AG08396 (cell line): ENCODE results near the gene SPEF2.
A peak's percentile ranks its signal among the peaks of the same experiment; 100 is the strongest.

Experiments used
- DNase-seq: peaks from one replicate; pipeline ENCODE4 v3.0.0; 2012; ENCODE audit warnings: low spot score, mixed read lengths

Gene SPEF2, protein sequence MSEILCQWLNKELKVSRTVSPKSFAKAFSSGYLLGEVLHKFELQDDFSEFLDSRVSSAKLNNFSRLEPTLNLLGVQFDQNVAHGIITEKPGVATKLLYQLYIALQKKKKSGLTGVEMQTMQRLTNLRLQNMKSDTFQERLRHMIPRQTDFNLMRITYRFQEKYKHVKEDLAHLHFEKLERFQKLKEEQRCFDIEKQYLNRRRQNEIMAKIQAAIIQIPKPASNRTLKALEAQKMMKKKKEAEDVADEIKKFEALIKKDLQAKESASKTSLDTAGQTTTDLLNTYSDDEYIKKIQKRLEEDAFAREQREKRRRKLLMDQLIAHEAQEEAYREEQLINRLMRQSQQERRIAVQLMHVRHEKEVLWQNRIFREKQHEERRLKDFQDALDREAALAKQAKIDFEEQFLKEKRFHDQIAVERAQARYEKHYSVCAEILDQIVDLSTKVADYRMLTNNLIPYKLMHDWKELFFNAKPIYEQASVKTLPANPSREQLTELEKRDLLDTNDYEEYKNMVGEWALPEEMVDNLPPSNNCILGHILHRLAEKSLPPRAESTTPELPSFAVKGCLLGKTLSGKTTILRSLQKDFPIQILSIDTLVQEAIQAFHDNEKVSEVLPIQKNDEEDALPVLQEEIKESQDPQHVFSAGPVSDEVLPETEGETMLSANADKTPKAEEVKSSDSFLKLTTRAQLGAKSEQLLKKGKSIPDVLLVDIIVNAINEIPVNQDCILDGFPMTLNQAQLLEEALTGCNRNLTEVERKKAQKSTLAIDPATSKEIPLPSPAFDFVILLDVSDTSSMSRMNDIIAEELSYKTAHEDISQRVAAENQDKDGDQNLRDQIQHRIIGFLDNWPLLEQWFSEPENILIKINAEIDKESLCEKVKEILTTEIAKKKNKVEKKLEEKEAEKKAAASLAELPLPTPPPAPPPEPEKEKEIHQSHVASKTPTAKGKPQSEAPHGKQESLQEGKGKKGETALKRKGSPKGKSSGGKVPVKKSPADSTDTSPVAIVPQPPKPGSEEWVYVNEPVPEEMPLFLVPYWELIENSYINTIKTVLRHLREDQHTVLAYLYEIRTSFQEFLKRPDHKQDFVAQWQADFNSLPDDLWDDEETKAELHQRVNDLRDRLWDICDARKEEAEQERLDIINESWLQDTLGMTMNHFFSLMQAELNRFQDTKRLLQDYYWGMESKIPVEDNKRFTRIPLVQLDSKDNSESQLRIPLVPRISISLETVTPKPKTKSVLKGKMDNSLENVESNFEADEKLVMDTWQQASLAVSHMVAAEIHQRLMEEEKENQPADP (N-terminal part only)

DNA sequence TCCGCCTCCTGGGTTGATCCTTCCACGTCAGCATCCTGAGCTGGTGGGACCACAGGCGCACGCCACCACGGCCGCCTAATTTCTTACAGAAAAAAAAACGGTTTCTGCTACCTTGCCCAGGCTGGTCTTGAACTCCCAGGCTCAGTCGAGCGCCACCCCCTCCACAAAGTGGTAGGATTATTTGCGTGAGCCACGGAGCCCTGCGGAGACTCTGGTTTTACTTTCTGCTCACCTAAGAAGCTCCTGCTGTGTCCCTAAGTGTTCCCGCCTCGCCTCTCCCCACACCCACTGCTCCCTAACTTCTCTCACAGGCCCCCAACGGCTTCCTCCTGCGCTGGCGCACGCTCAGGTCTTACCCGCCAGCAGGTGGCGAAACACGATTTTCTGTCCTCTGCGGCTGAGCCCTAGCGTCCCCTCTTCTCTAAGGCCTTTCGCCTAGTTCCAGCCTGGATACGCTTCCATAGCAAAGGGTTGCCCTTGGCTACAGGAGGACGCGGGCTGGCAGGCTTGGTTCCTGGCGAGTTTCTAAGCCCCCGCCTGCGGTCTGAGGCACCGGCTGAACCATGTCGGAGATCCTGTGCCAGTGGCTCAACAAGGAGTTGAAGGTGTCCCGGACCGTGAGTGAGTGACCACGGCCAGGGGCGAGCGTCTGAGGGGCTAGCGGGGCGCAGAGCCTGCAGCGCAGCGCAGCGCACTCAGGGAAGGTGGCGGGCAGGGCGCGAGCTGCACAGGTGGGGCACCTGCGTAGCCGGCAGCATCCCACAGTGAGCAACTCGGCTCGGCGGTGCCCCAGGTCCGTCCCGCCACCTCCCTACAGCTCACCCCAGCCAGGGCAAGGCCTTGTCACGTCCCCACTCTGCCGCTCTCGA lies at the start of gene SPEF2:
TSS of gene SPEF2 (plus strand) at position 429 of the 869 bp plus-strand sequence. CDS start at position 564, 135 bp downstream.
- peak; percentile 90 for DNase-seq

DNA sequence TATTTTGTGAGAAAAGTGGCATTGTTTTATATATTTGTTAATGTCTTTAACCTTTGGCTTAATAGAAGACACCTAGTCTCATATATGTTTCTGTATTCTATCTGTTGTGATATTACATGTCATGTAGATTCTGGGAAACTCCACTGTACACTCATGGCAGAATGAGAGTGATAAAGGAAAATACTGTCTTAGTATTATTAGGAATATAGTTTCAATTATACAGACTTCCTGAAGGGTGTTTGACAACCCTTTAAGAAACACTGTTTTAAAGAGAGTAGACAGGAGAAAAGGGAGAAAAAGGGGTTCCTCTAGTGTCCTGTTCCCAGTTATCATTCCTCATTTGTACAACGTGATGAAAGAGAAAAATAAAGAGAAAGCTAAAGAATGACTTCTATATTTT lies 42.1 kb upstream of the SPEF2 start:
- DNase-seq: no peak

DNA sequence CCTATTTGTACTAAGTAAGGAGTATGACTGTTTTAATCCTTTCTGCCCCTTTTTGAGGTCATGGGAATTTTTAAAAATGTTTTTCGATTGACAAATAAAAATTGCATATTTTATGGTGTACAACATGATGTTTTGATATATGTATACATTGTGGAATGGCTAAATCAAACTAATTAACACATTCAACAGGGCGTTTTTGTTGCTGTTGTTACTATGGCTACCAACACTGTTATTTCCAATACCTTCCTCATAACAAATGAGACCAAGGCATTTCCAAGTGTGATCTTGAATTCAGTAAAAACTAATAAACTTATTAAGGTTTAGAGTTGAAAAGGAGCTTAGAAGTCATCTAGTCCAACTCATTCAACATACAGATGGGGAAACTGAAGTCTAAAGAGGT lies 30.2 kb upstream of the SPEF2 start:
- DNase-seq: no peak

DNA sequence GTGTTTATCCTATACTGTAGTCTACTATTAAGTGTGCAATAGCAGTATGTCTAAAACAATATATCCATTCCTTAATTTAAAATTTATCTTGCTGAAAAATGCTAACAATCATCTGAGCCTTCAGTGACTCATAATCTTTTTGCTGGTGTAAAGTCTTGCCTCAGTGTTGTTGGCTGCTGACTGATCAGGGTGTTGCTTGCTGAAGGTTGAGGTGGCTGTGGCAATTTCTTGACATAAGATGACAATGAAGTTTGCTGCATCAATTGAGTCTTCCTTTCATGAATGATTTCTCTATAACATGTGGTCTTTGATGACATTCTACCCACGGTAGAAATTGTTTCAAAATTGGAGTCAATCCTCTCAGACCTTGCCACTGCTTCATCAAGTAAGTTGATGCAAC lies 24.3 kb upstream of the SPEF2 start:
- DNase-seq: no peak

DNA sequence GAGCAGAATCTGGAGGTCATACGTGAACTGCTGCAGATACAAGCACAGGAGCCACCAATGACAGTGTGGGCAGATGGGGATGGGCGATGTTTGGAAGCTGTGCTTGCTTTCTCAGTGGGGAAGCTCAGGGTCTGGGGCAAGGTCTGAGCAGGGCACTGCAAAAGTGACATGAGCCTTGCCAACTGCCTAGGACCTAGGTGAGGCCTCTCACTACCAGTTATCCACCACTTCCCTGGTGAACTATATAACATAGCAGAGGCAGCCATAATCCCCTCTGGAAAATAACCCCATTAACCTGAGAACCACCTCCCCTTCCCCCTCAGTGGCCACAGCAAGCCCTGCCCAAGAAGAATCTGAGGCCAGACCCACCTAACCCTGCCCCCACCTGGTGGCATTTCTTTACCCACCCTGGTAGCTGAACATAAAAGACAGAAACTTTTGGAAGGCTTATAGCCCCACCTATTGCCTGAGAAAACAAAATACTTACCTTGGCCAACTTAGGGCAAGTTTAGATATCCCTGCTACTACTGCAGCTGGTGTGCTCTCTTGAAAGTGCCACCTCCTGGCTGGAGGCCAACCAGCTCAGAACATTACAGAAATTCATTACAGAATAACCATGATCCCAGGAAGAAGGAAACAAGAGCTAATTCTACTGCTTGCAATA lies 18.8 kb upstream of the SPEF2 start:
- DNase-seq: no peak

DNA sequence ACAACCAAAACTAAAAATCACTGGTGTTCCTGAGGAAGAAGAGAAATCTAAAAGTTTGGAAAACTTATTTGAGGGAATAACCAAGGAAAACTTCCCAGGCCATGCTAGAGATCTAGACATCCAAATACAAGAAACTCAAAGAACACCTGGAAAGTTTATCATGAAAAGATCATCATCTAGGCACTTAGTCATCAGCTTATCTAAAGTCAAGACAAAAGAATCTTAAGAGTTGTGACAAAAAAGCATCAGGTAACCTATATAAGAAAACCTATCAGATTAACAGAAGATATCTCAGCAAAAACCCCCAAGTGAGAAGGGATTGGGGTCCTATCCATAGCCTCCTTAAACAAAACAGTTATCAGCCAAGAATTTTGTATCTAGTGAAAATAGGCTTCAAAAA lies 17.1 kb upstream of the SPEF2 start:
- no peak for DNase-seq

DNA sequence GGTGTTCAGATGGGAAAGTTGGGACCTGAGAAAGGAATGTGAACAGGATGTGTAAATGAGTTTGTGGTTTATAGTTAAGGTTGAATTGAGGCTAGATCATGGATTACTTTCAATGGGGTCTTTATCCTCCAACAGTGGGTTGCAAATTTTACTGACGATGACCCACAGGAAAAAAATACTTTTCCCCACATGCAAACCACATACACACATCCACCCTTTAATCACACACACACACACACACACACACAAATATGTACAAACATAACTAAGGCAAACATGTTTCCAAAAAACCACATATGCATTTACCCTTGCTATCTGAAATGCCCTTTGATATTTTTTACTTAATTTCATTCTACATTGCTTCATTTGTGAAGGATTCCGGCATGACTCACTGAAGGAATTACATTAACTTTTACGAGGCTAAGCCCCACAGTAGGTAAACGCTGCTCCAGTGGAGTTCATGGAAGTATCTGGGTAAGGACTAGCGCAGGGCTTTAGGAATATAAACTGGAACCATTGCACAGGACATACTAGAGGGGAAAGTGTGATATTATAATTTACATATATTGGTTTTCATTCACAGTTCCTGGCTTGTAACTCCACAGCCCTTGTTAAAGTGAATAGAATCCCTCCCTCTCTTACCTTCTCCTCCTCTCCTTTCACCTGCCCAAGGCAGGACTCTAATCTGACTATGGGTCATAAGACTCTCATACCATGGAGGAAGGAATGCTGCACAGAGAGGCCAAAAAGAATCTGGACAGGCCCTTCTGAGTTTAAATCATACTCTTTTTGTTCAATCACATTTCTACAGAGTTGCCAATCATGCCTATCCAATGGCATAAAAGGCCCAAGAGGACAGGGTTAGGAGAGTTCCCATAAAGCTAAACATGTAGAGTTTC lies 8.5 kb upstream of the SPEF2 start:
- DNase-seq: no peak

DNA sequence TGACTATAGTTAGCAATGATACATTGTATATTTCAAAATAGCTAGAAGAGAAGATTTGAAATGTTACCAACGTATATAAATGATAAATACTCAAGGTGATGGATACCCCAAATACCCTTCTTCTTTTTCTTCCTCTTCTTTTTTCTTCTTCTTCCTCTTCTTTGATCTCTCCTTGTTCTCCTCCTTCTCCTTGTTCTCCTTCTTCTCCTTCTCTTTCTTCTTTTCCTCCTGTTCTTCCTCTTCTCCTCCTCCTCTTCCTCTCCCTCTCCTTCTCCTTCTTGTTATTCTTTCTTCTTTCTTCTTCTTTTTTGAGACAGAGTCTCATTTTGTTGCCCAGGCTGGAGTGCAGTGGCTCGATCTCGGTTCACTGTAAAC lies 616 bp upstream of the SPEF2 start:
- no peak for DNase-seq

DNA sequence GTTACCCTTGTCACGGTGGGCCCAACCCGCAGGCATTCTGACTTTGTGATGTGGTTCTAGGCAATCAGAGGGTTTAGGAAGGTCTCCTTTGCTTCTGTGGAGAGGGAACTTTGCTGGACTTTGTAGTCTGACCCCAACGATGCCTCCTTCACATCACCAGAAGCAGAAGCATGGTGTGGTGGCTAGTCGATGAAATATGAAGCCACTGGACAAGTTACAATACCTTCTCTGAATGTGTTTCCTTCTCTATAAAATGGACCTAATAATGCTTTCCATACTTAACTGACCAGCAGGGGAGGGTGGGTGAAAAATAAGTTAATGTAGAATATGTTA lies 607 bp downstream of the SPEF2 start:
- no peak for DNase-seq

DNA sequence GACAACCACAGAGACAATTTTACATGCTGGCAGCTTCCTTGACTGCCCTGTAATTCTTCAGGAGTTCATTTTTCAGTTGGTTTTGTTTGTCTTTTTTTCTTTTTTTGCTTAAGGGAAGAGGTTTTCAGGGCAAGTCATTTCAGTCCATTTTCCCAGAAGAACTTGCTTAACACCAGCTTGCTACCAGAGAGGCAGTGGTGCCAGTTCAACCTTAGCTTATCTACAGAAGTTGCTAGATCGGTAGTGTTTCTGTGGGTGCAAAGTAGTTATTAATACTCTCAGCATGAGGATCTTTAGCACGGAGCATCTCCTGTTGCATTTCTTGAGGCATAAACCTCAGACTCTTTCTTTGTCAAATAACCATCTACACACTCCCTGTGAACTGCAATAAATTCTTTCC lies 1.1 kb downstream of the SPEF2 start:
- DNase-seq: no peak

DNA sequence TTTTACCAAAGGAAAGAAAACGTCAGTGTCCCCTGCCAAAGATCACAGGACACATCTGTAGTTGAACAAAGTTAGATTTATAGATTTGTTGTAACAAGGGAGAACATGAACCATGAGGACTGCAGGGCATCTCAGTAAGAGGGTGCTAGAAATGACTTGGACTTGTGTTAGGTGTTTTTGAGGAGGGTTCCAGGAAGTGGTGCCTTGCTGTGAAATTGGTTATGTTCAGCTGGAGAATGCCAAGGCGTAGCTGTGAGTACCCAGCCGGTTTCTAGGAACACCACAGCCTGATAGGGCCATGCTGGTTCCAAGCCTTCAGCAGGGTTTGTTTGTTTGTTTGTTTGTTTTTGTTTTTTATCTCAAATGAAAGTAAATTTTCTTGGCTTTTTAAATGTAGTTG lies 5.3 kb downstream of the SPEF2 start:
- DNase-seq: no peak

DNA sequence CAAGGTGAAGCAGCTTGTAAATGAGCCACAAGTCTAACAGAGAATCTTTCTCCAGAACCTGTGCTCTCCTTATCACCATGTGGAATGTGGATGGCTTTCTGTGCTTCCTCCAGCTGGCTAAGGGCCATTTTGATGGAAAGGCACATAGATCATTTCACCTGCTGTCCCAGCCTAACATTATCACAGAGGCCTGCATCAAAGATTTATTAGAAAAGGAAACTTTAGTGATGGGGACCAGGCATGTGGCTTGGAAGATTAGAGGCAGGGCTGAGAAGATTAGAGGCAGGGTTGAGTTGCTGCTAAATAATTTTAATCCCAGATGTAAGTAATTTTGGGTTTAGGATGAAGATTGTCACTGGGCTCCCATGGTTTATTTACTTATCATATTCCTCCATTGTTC lies 6.3 kb downstream of the SPEF2 start:
- no peak for DNase-seq

DNA sequence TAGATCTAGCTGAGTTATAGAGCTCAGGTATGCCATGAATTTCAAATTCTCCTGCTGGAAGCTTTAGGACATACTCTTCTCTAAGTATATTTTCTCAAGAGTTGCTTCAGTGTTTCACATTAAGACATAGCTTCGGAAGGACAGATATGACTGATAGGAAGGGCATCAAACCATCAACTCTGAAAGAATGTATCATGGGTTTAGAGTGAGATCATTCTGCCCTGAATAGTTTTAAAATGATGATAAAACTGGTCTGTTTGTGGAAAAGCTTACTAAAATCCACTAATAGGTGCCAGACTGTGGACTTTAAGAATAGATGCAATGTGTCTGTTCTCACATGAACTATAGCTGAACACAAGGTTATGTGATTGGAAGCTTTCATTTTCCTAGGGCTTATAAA lies 8.4 kb downstream of the SPEF2 start:
- DNase-seq: peak; percentile 15

DNA sequence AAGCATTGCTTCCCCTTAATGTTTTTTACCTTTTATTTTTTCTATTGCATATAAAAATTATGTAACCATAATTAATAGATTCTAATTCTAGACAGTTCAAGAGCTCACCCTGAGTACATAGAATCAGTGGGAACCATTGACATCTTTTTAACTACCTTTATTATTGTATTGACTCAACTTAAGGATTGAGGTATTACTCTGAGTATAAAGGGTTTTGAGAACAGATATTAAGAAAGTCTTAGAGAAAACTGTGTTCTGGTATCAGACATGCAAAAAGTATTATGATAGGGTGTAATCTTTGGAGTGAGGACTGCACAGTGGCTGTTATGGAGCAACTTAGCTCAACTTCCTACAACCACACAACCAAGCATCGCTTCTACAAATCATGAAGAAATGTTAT lies 8.9 kb downstream of the SPEF2 start:
- no peak for DNase-seq

DNA sequence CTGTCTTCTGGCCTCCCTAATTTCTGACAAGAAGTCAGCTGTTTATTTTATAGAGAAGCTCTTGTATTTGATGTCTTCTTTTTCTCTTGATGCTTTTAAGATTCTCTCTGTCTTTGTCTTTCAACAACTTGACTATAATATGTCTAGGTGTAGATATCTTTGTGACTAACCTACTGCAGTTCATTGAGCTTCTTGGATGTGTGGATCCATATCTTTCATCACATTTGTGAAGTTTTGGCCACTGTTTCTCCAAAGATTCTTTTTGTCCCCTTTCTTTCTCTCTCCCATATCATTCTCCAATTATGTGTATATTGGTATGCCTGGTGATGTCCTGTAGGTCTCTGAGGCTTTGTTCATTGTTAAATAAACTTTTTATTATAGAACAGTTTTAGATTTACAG lies 16.7 kb downstream of the SPEF2 start:
- no peak for DNase-seq

DNA sequence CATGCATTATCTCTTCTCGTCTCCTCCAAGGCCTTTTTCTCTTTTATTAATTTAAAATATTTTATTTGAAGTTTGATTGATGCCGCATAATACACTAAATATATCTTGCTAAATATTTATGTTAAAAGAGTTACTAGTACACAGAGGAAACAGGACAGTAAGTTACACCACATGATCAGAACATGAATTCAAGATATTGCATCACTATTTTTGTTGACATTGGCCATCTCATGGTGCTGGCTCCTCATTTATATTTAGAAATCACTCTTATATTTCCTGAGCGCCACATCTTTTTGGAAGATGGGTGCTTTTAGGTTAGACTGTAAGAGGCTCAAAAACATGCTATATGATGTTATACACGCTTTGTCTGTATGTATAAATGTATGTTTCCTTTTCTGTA lies 23.0 kb downstream of the SPEF2 start:
- DNase-seq: no peak

DNA sequence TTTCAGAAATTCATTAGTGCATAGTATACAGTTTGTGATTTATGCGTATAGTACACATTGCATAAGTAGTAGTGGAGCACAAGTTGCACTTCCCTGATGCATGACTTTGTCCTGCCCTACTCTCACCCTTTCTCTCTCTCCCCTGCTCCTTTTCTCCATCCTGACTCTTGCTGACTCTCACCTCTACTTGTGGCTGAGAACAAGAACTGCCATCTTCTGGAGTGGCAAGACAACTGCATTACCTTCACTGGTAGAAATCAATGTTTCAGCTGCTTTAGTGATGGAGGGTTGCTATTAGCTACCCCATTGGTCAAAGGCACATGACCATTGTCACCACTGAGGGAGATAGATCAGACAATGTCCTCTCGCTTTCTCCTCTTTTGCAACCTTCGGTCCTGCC lies 26.9 kb downstream of the SPEF2 start:
- DNase-seq: no peak

DNA sequence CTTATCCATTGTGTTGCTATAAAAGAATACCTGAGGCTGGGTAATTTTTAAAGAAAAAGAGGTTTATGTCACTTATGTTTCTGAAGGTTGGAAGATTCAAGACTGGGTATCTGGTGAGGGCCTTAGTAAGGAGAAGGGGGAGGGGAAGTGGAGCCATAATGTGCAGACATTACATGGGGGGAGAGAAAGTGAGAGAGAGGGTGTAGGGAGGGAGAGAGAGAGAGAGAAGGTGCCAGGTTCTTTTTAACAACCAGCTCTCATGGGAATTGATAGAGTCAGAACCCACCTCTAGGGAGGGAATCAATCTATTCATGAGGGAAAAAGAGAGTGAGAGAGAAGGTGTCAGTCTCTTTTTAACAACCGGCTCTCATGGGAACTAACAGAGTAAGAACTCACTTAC lies 29.5 kb downstream of the SPEF2 start:
- DNase-seq: no peak

DNA sequence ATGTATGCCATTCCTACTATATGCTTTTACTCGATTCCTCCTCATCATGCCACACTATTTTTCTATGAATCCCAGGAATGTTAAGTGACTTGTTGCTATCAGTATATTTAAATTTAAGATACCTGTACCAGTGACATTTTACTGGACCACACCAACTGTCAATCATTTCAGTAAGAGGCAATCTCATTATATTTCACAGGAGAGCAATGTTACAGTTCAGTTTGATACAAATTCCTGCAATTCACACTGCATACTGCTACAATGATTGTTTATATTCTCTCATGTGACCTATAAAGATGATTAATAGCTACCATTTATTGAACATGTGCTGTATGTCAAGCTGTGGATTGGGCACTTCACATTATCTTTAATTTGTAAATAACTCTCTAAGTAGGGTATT lies 30.0 kb downstream of the SPEF2 start:
- no peak for DNase-seq
